SH-SY5Y (cell line): ENCODE results near the gene NRG4.

Experiments used
- GATA2 ChIP-seq: IDR thresholded peaks from 2 replicates; pipeline ENCODE4 v1.6.1; 2011; ENCODE audit warnings: mild to moderate bottlenecking, low read depth, low read length
- GATA3 ChIP-seq: IDR thresholded peaks from 2 replicates; pipeline ENCODE4 v1.6.1; 2011; ENCODE audit warnings: low read depth, mild to moderate bottlenecking, low read length, moderate library complexity

The NRG4 gene

DNA sequence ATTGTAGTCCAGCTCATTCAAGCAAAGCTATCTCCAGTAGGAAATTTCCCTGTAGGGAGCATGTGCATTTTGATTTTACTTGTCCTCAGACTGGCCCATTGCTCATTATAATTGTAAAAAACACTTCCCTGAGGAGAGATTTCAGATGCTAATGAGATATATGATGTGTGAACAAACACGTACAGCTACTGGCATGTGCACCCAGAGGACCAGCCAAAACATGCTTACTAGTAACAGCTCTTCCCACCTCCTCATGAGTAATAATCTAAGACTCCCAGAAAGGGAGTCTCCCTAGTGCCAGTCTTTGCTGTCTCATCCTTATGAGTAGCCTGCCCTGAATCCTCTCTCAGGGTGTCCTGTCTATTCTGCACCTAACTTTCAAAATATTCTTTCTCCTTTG, 65.1 kb downstream of the NRG4 start:
- no peak for TF ChIP-seq GATA3
- TF ChIP-seq GATA2: no peak

DNA sequence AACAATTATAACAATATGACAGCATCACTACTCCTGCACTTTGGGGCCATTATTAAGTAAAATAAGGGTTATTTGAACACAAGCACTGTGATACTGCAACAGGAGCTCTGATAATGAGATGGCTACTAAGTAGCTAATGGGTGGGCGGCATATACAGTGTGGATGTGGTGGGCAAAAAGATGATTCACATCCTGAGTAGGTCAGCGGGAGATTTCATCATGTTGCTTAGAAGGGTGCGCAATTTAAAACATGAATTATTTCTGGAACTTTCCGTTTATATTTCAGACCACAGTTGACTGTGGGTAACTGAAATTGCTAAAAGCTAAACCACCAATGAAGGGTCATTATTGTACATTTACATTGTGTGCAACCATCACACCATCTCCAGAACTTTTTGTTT, 66.3 kb downstream of the NRG4 start:
- no peak for TF ChIP-seq GATA2
- TF ChIP-seq GATA3: no peak

DNA sequence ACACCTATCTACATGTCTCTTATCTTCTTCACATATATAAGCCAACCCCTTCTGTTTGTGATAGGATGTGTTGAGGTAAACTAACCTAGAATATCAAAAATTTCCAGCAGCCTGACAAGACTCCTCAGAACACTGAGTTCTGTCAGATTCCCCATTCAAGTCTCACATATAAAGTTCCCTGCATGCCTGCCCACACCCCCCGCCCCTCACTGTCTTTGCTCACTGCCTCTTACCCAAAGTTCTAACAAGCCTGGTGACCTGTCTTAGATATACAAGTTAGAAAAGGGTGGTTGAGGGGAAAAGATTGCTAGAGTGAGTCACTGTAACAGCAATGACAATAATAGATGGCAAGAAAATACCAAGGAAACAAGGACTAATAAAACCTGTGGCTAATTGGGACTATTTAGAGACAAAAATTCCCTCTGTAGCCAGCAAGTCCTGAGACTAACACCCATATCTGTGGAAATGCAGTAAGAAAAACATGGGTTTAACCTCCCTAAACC, 68.5 kb downstream of the NRG4 start:
- TF ChIP-seq GATA3 (no peak), GATA2 (no peak)

DNA sequence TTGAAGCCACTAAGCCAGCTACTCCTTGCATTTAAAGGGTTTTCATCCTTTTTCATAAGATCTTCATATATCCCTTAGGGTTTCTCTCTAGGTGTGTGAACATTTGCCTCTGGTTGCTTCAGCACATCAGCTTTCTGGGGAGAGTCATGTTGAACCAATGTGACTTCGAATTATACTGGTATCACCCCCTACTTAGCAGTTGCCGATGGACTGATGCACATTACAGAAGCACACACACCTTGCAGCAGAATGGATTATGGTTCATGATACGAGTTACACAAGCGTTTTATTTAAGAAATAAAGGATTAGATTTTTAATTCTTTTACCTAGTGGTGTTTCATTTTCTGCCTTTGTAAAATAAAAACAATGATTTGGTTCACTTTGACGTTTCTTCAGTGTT, 69.0 kb downstream of the NRG4 start:
- TF ChIP-seq GATA2: no peak

DNA sequence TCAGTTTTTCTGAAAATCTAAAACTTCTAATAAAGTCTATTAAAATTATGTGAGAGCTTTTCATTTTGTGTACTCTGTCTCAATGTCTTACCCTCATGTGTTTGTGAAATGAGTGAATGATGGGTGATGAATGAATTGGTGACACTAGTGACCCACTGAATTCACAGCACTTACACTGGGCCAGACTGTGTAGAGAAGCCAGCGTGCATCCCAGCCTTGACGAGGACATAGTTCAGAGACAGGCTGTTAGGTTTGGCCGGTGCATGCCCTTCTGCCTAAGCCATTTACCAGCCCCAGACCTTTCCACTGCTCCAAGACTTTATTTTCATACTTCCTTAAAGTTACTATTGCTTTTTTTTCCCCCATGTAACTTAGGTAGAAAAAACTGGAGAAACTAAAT, 69.8 kb downstream of the NRG4 start:
- TF ChIP-seq GATA2: no peak
- TF ChIP-seq GATA3: no peak

DNA sequence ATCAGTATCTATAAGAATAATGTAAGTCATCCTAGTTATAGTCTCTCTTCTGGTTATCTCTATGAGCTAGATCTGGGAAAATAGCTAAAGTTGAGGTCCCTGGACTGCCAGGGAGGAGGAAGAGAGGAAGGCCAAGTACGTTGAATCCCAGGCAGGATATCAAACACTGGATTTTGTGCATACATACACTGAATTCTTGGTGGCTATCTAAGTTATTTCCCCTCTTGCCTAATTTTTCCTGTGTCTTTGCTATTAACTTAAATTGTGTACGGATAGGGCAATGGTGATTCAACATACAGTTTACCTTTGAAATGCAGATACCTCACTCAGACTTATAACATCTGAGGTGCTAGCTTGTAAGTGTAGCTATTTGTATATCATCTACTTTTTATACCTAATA, 81.4 kb downstream of the NRG4 start:
- TF ChIP-seq GATA3: no peak
- no peak for TF ChIP-seq GATA2

DNA sequence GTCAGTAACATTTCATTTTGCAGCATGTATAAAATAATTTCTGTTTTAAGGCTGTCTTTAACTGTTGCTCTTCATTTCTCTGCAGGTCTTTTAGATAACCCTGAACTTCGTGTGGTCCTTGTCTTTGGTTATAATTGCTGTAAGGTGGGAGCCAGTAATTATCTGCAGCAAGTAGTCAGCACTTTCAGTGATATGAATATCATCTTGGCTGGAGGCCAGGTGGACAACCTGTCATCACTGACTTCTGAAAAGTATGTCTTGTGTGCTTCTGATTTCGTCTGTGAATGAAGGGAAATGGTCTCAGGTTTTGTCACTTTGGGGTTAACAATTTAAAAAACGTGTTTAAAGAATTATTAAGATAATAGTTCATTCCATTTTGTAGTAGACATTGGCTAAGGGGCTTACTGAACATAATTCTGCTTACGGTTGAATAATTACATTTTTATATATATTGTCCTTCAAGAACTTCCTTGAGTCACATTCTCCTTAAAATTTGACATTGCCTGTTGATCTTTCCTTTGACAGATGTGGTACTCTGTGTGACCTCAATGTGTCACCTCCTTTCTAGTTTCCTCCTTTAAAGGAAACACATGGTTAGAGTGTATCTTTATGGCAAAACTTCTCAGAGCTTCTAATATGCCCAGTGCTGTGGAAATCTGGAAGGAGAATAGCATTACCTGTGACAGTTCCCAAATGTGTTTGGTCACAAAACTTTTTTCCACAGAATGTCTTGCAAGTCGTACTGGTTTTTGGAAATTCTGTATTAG, 82.2 kb downstream of the NRG4 start:
- TF ChIP-seq GATA3: no peak
- TF ChIP-seq GATA2: no peak

DNA sequence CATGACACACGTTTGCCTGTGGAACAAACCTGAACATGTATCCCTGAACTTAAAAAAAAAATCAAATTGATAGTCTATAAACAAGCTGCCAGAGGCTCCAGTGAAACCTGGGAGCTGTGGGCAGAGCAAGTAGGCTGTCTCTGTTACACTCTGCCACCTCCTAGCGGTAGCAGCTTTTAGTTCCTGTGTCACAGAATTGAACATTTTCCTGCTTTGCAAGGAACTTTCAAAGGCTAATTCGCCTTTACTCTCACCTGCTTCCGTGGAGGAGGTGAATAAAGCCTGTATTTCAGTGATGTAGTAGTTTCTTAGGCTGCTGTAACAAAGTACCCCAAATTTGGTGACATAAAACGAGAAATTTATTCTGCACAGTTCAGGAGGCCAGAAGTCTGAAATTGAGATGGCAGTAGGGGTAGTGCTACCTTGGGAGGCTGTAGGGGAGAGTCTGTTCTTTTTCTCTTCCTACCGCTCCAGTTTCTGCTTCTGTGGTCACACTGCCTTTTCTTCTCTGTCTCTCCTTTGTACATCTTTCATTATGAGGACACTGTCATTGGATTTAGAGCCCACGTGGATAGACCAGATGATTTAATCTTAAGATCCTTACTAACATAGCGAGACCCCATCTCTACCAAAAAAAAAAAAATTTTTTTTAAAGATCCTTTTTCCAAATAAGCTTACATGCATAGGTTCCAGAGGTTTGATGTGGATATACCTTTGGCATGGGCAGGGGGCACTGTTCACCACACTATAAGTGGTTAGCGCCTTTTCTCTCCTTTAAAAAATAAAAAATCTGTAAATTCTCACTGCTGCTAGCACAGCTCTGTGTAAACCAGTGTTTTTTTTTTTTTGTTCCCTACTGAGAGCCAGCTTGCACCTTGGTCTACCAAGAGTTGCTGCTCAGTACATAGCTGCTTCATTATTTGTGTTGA, 83.3 kb downstream of the NRG4 start:
- TF ChIP-seq GATA2 (no peak), GATA3 (no peak)

DNA sequence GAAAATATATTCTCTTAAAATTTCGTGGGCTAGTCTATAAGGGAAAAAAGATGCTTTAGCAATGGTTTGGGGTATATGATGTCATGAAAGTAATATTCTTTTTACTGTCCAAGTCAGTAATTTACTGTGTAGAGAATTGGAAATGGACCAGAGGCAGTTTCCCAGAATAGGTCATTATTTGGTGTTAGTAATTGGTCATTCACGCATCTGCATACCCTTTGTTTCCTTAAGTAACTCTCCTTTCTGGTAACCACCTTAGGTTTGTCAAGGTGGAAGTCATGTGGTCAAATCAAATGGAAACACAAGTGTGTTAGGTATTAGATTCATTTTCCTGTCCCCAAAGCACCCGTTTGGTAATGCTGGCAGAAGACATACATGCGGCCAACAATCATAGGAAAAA, 84.6 kb downstream of the NRG4 start:
- TF ChIP-seq GATA2: no peak
- TF ChIP-seq GATA3: no peak

DNA sequence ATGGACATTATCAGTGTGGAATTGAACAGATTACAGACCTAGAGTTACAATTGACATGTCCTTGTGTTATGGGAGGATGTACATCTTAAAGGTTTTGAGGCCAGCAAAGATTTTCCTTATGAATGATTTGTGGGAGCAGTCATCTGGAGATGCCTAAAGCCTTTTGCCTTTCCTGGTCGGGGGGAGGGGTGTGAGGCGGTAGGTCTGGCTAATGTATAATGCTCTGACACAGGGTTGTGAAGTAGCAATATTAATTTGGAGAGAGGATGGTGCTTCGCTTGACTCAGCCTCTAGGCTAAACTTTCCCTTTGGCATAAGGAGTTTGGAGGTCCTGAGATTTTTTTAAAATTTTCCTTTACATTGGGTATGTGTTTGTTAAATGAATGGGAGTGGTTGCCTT, 85.3 kb downstream of the NRG4 start:
- no peak for TF ChIP-seq GATA3
- TF ChIP-seq GATA2: no peak

DNA sequence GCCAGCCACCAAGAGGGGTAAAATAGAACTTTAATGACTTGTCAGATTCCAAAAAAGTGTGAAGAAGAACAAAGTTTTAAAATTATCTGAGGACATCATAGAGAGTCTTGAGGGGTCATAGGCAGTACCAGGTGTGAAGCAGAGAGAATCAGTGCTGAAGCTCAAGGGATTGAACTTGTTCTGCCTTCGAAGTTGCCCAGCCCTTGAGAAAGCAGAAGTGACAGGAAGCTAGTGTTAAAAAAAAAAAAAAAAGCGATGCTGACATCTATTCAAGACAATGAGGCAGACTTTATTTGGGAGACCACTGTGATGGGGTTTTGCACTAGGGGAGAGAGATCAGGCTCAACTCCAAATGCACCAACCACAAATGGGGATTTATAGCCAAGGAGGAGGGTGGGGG, 86.8 kb downstream of the NRG4 start:
- TF ChIP-seq GATA3 (no peak), GATA2 (no peak)

DNA sequence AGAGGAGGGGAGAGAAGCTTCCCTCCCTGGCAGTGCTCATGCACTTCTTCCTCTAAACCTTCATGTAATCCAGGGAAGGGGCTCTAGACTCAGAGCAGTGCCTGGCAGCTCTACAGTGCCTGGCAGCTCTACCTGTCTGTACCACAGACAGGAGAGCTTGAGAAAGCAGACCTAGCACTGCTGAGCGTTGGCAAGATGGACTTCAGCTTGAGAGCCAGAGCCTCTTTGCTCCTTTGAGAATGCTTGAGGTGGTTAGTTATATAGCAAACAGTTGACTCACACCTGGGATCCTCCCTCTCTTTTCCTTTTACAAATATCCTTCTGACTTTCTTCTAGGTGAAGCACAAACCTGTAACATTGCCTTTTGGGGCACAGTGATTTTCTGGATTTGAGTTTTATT, 87.6 kb downstream of the NRG4 start:
- no peak for TF ChIP-seq GATA3
- TF ChIP-seq GATA2: no peak

DNA sequence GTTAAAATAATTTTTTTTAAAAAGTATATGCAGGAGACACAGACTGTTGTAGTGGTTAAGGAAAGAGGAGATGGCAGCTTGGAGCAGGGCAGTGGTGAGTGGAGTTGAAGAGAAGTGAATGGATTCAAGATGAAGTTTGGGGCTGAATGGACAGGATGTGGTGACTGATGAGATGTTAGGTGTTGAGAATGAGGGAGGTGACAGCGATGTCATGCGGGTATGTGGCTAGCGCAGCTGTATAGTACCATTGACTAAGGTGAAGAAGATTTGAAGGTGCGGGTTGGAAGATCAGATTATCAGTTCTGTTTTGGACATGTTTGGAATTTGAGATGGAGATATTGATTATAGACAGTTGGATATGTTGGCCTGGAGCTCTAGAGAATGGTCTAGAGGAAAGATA, 88.5 kb downstream of the NRG4 start:
- TF ChIP-seq GATA3 (no peak), GATA2 (no peak)

DNA sequence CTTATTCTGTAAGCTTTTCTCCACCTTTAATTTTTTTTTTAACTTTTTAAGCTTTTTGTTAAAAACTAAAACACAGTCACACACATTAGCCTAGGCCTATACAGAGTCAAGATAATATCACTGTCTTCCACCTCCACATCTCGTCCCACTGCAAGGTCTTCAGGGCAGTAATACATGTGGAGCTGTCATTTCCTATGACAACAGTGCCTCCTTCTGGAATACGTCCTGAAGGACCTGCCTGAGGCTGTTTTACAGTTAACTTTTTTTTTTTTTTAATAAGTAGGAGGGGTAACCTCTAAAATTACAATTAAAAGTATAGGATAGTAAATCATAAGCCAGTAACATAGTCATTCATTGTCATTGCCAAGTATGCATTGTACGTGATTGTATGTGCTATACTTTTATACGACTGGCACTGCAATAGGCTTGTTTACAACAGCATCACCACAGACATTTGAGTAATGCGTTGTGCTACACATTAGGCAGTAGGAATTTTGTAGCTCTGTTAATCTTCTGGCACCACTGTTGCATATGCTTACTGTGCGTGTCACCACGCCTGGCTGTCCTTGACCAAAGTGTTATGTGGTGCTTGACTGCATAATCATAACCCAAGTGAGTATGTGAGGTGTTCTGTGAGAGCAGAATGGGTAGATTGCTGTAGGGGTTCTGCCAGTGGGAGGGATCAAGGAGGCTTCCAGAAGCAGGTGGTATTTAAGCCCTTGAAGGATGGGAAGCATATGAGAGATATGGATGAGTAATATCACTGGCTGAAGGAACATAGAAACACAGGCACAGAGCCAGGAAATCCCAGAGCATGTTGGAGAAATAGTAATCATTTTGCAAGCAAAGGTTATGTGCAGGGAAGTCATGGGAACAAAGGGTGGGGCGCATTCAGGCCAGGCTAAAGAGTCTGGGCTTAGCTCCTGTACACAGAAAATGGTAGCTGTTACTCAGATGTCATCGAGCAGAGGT, 90.2 kb downstream of the NRG4 start:
- no peak for TF ChIP-seq GATA3

DNA sequence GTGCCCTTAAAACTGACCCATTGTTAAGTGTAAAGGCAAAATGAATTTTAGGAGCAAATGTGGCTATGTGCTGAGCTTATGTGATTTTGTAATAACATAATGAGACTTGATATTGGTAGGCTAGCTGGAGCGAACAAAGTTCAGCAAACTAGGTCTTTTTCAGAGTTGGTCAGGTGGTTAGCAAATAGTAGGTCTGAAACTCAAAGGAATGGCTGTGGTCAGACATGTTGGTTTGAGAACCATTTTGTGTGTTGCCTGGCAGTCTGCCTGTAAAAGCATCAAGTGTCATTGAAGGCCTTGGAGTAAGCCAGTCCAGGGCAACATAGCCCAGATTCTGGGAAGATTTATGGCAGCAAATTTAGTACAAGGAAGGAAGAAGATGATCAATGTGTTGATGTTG, 92.1 kb downstream of the NRG4 start:
- TF ChIP-seq GATA2 (no peak), GATA3 (no peak)
